Mucosa of gallbladder (tissue), 1 donor: ENCODE data around the gene SBF1. TPM values are rescaled to one million over a fixed set of nuclear protein-coding genes. Genes with fewer than 3 reads are reported as not detected.
A peak's percentile ranks its signal among the peaks of the same experiment; 100 is the strongest.

Experiments used
- DNase-seq: peaks from one replicate; pipeline ENCODE4 v3.0.0-alpha.2; 2020; ENCODE audit warnings: low spot score
- total RNA-seq: library from RNA; stranded (reverse); gene quantifications from one replicate; pipeline ENCODE4 v1.2.1, GENCODE V29; 2021
- donor health status: DM: no; HTN: no; CAD: no.

Gene SBF1
- total RNA-seq, 1 donor from 2014 or later: 95.8 TPM

- peak; percentile 59 for DNase-seq
These were observed 9.4 kb upstream of the SBF1 start for GRCh38 chr22:50483977-50484853.

GRCh38 chr22:50483556-50483955 lies 8.7 kb upstream of the SBF1 start:
- no peak for DNase-seq

- no peak for DNase-seq
These were observed 8.3 kb upstream of the SBF1 start for GRCh38 chr22:50483106-50483505.

GRCh38 chr22:50482107-50483074 lies 7.6 kb upstream of the SBF1 start:
- DNase-seq: no peak

GRCh38 chr22:50481440-50482106 lies 6.7 kb upstream of the SBF1 start, which contains the start of gene ADM2:
TSS of gene ADM2 (plus strand) at chr22:50481543. CDS start at chr22:50481848, 305 bp downstream.
- no peak for DNase-seq

GRCh38 chr22:50481045-50481439 lies 6.2 kb upstream of the SBF1 start:
- DNase-seq: no peak

GRCh38 chr22:50479721-50480120 lies 4.9 kb upstream of the SBF1 start:
- no peak for DNase-seq

GRCh38 chr22:50477923-50478322 lies 3.1 kb upstream of the SBF1 start:
- no peak for DNase-seq

- DNase-seq: no peak
These were observed 2.0 kb upstream of the SBF1 start for GRCh38 chr22:50476868-50477267.

GRCh38 chr22:50475652-50476002 lies 792 bp upstream of the SBF1 start:
- no peak for DNase-seq

- no peak for DNase-seq
These were observed 772 bp downstream of the SBF1 start for GRCh38 chr22:50473855-50474671.

GRCh38 chr22:50473088-50473487 lies 1.7 kb downstream of the SBF1 start:
- no peak for DNase-seq

- DNase-seq: no peak
These were observed 2.9 kb downstream of the SBF1 start for GRCh38 chr22:50471962-50472361.

GRCh38 chr22:50471197-50471847 lies 3.5 kb downstream of the SBF1 start:
- no peak for DNase-seq

GRCh38 chr22:50470491-50470890 lies 4.3 kb downstream of the SBF1 start:
- DNase-seq: no peak

- peak; percentile 87 for DNase-seq
These were observed 5.2 kb downstream of the SBF1 start for GRCh38 chr22:50469377-50470305.

- no peak for DNase-seq
These were observed 6.2 kb downstream of the SBF1 start for GRCh38 chr22:50468626-50469025.

- no peak for DNase-seq
These were observed 6.9 kb downstream of the SBF1 start for GRCh38 chr22:50467773-50468440.

GRCh38 chr22:50467341-50467740 lies 7.5 kb downstream of the SBF1 start:
- DNase-seq: no peak
